Astrocyte (in vitro differentiated cells and primary cell): ENCODE results near the gene TATDN2. TPM values are rescaled to one million over a fixed set of nuclear protein-coding genes. Genes with fewer than 3 reads are reported as not detected.
A peak's percentile ranks its signal among the peaks of the same experiment; 100 is the strongest.

Experiments
- DNase-seq: peaks from one replicate; pipeline ENCODE4 v3.0.0-alpha.2; 2010; ENCODE audit warnings: low read depth
- FAIRE-seq: peaks from 2 replicates; lab custom pipeline; 2011; peaks lifted over from hg19 to GRCh38; lab: Jason Lieb, UNC
- H2AFZ ChIP-seq: 2 replicates; pipeline ENCODE4 v1.6.0; 2012; ENCODE audit warnings: low read depth, low read length, inconsistent platforms
- H3K27ac ChIP-seq: 2 replicates; pipeline ENCODE4 v1.5.1; 2011; ENCODE audit warnings: low read depth, low read length, inconsistent platforms
- H3K27me3 ChIP-seq: 2 replicates; pipeline ENCODE4 v1.6.0; 2011; ENCODE audit warnings: low read length, inconsistent platforms; ENCODE audit not compliant: insufficient read depth
- H3K36me3 ChIP-seq: 2 replicates; pipeline ENCODE4 v1.5.1; 2011; ENCODE audit warnings: low read length, inconsistent platforms; ENCODE audit not compliant: insufficient read depth
- H3K4me1 ChIP-seq: 2 replicates; pipeline ENCODE4 v1.5.1; 2011; ENCODE audit warnings: low read length, inconsistent platforms; ENCODE audit not compliant: insufficient read depth
- H3K4me2 ChIP-seq: 2 replicates; pipeline ENCODE4 v1.6.0; 2012; ENCODE audit warnings: low read length, inconsistent platforms
- H3K4me3 ChIP-seq: 2 replicates; pipeline ENCODE4 v1.5.1; 2011; ENCODE audit warnings: low read depth, mild to moderate bottlenecking, low read length, inconsistent platforms; ENCODE audit not compliant: insufficient read depth
- H3K79me2 ChIP-seq: 2 replicates; pipeline ENCODE4 v1.6.0; 2012; ENCODE audit warnings: mild to moderate bottlenecking, low read length, inconsistent platforms; ENCODE audit not compliant: insufficient read depth
- H3K9ac ChIP-seq: 2 replicates; pipeline ENCODE4 v1.6.0; 2012; ENCODE audit warnings: mild to moderate bottlenecking, low read length, inconsistent platforms
- H3K9me3 ChIP-seq: 2 replicates; pipeline ENCODE4 v1.5.1; 2012; ENCODE audit warnings: low read depth, mild to moderate bottlenecking, low read length, inconsistent platforms; ENCODE audit not compliant: insufficient read depth
- H4K20me1 ChIP-seq: 2 replicates; pipeline ENCODE4 v1.6.0; 2012; ENCODE audit warnings: low read length, inconsistent platforms; ENCODE audit not compliant: insufficient read depth
- H3K27ac Mint-ChIP-seq: one replicate; pipeline ENCODE4 v1.8.0; 2021; ENCODE audit warnings: mild to moderate bottlenecking, mixed read lengths; ENCODE audit not compliant: unreplicated experiment
- H3K27me3 Mint-ChIP-seq: one replicate; pipeline ENCODE4 v1.8.0; 2021; ENCODE audit warnings: low read depth, mixed read lengths; ENCODE audit not compliant: unreplicated experiment
- H3K36me3 Mint-ChIP-seq: one replicate; pipeline ENCODE4 v1.8.0; 2021; ENCODE audit warnings: low read depth, mixed read lengths; ENCODE audit not compliant: unreplicated experiment
- H3K4me1 Mint-ChIP-seq: one replicate; pipeline ENCODE4 v1.8.0; 2021; ENCODE audit warnings: low read depth, mixed read lengths; ENCODE audit not compliant: unreplicated experiment
- H3K4me3 Mint-ChIP-seq: one replicate; pipeline ENCODE4 v1.8.0; 2021; ENCODE audit warnings: mild to moderate bottlenecking, moderate library complexity, mixed read lengths; ENCODE audit not compliant: unreplicated experiment
- H3K9me3 Mint-ChIP-seq: one replicate; pipeline ENCODE4 v1.8.0; 2021; ENCODE audit warnings: mild to moderate bottlenecking, mixed read lengths; ENCODE audit not compliant: unreplicated experiment
- CTCF ChIP-seq: IDR thresholded peaks from 2 replicates; pipeline ENCODE4 v1.5.1; 2011; ENCODE audit warnings: low read depth, mild to moderate bottlenecking, inconsistent platforms, low read length, moderate library complexity; ENCODE audit not compliant: insufficient read depth
- EZH2 ChIP-seq: IDR thresholded peaks from 2 replicates; pipeline ENCODE4 v1.6.1; 2012; ENCODE audit warnings: mild to moderate bottlenecking, low read length, inconsistent platforms; ENCODE audit not compliant: insufficient read depth
- total RNA-seq: library from RNA; stranded (reverse); gene quantifications from 2 replicates; pipeline ENCODE4 v1.2.1, GENCODE V29; 2021

The TATDN2 gene
- total RNA-seq, 1 donor from 2014 or later, result 29.5 TPM

GRCh38 chr3:10319251-10319650, 71.0 kb downstream of the TATDN2 start:
- H2AFZ ChIP-seq, result no peak overlapping the region
- no peaks in the 10 kb centered on the region for H3K27me3 ChIP-seq
- TF ChIP-seq CTCF, result no peak
- TF ChIP-seq EZH2, result no peak
- peaks cover 6% of the 10 kb centered on the region for H3K4me1 ChIP-seq
- peaks cover 22% of the 10 kb centered on the region for H3K4me1 Mint-ChIP-seq
- DNase-seq (no peak), FAIRE-seq (no peak)
- peaks cover 57% of the 10 kb centered on the region for H4K20me1 ChIP-seq
- H3K36me3 ChIP-seq, result peaks cover 44% of the 10 kb centered on the region
- H3K27ac Mint-ChIP-seq, result peak overlapping the region; percentile 15
- H3K27ac ChIP-seq, result no peak overlapping the region
- H3K27me3 Mint-ChIP-seq, result peaks cover 6% of the 10 kb centered on the region
- H3K4me3 ChIP-seq, result peak overlapping the region; percentile 52
- H3K9ac ChIP-seq, result peak overlapping the region; percentile 100
- peaks cover 64% of the 10 kb centered on the region for H3K79me2 ChIP-seq
- H3K36me3 Mint-ChIP-seq, result peaks cover 28% of the 10 kb centered on the region
- no peaks in the 10 kb centered on the region for H3K9me3 ChIP-seq
- H3K9me3 Mint-ChIP-seq, result no peaks in the 10 kb centered on the region
- H3K4me3 Mint-ChIP-seq, result peak overlapping the region; percentile 99
- peak overlapping the region; percentile 93 for H3K4me2 ChIP-seq

GRCh38 chr3:10319804-10320203, 71.5 kb downstream of the TATDN2 start:
- Histone ChIP-seq H3K27ac (peak overlapping the region; percentile 98), H3K4me1 (peaks cover 6% of the 10 kb centered on the region), H3K9ac (peak overlapping the region; percentile 100), H3K36me3 (peaks cover 39% of the 10 kb centered on the region), H2AFZ (no peak overlapping the region), H4K20me1 (peaks cover 51% of the 10 kb centered on the region), H3K9me3 (no peaks in the 10 kb centered on the region), H3K79me2 (peaks cover 59% of the 10 kb centered on the region), H3K4me2 (peak overlapping the region; percentile 93), H3K27me3 (no peaks in the 10 kb centered on the region), H3K4me3 (peak overlapping the region; percentile 98)
- TF ChIP-seq EZH2 (no peak), CTCF (no peak)
- no peaks in the 10 kb centered on the region for H3K9me3 Mint-ChIP-seq
- peaks cover 22% of the 10 kb centered on the region for H3K4me1 Mint-ChIP-seq
- peak overlapping the region; percentile 99 for H3K27ac Mint-ChIP-seq
- DNase-seq, result peak; percentile 39
- peak overlapping the region; percentile 99 for H3K4me3 Mint-ChIP-seq
- peaks cover 25% of the 10 kb centered on the region for H3K36me3 Mint-ChIP-seq
- peaks cover 11% of the 10 kb centered on the region for H3K27me3 Mint-ChIP-seq
- FAIRE-seq, result no peak

- H4K20me1 ChIP-seq, result peaks cover 47% of the 10 kb centered on the region
- no peak for TF ChIP-seq CTCF
- no peak for TF ChIP-seq EZH2
- peak overlapping the region; percentile 100 for H3K9ac ChIP-seq
- H3K36me3 Mint-ChIP-seq, result peaks cover 22% of the 10 kb centered on the region
- peaks cover 55% of the 10 kb centered on the region for H3K79me2 ChIP-seq
- peak overlapping the region; percentile 98 for H3K27ac ChIP-seq
- peak overlapping the region; percentile 99 for H3K4me3 Mint-ChIP-seq
- peak overlapping the region; percentile 98 for H3K4me3 ChIP-seq
- H2AFZ ChIP-seq, result peak overlapping the region; percentile 61
- H3K9me3 ChIP-seq, result no peaks in the 10 kb centered on the region
- FAIRE-seq, result no peak
- H3K4me1 Mint-ChIP-seq, result peaks cover 22% of the 10 kb centered on the region
- H3K4me2 ChIP-seq, result peak overlapping the region; percentile 93
- H3K9me3 Mint-ChIP-seq, result no peaks in the 10 kb centered on the region
- peaks cover 6% of the 10 kb centered on the region for H3K4me1 ChIP-seq
- no peak for DNase-seq
- H3K27me3 Mint-ChIP-seq, result peaks cover 16% of the 10 kb centered on the region
- H3K27me3 ChIP-seq, result peaks cover under 1% of the 10 kb centered on the region
- peak overlapping the region; percentile 99 for H3K27ac Mint-ChIP-seq
- H3K36me3 ChIP-seq, result peaks cover 35% of the 10 kb centered on the region
These were observed 72.0 kb downstream of the TATDN2 start for GRCh38 chr3:10320320-10320677.
